Choroid plexus epithelial cell (primary cell): ENCODE measurements around the gene TEAD3.
A peak's percentile ranks its signal among the peaks of the same experiment; 100 is the strongest.

Source experiments
- DNase-seq: peaks from one replicate; pipeline ENCODE4 v3.0.0-alpha.2; 2010; ENCODE audit warnings: low read depth
- H3K4me3 ChIP-seq: 2 replicates; pipeline ENCODE4 v1.5.1; 2011; ENCODE audit warnings: low read depth, mild to moderate bottlenecking, control low read depth, low read length, moderate library complexity
- TF ChIP-seq, protein P1 (sequence below): conservative IDR thresholded peaks from 2 replicates; pipeline ENCODE4 v1.5.1; 2011; ENCODE audit warnings: low read depth, mild to moderate bottlenecking, control low read depth, inconsistent platforms, low read length, moderate library complexity

The TEAD3 gene

DNA sequence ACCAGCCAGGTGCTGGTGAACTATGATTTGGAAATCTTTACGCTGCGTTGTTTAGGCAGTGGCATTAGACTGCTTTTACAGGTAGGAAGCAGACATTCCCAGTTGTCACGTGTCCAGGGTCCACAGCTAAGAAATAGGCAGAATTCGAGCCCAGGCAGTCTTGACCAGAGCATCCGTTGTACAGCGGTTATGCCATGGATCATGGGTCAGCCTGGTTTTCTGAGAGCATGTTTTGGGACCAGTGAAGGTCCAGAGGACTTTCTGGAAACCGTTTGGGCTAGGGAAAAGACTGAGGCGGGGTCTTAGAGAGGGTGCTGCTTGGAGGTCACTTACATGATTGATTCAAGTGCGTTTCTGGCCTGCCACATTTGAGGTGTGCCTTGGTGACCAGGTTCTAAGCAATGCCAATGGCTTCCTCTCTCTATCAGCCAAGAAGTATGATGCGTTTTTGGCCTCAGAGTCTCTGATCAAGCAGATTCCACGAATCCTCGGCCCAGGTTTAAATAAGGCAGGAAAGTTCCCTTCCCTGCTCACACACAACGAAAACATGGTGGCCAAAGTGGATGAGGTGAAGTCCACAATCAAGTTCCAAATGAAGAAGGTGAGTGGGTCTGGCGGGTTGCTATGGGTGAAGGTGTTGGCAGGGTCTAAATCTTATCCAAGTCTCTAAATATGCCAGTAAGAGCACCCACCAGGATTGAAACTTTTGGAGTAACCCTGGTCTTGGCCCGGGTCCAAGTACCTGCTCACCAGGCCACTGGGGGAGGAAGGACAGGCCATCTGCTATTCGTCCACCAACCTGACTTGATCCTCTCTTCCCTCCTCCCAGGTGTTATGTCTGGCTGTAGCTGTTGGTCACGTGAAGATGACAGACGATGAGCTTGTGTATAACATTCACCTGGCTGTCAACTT is 26.9 kb downstream of the TEAD3 start:
- peak overlapping the region; percentile 99 for H3K4me3 ChIP-seq
- DNase-seq = no peak
- TF ChIP-seq, protein P1, sequence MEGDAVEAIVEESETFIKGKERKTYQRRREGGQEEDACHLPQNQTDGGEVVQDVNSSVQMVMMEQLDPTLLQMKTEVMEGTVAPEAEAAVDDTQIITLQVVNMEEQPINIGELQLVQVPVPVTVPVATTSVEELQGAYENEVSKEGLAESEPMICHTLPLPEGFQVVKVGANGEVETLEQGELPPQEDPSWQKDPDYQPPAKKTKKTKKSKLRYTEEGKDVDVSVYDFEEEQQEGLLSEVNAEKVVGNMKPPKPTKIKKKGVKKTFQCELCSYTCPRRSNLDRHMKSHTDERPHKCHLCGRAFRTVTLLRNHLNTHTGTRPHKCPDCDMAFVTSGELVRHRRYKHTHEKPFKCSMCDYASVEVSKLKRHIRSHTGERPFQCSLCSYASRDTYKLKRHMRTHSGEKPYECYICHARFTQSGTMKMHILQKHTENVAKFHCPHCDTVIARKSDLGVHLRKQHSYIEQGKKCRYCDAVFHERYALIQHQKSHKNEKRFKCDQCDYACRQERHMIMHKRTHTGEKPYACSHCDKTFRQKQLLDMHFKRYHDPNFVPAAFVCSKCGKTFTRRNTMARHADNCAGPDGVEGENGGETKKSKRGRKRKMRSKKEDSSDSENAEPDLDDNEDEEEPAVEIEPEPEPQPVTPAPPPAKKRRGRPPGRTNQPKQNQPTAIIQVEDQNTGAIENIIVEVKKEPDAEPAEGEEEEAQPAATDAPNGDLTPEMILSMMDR = no peak

DNA sequence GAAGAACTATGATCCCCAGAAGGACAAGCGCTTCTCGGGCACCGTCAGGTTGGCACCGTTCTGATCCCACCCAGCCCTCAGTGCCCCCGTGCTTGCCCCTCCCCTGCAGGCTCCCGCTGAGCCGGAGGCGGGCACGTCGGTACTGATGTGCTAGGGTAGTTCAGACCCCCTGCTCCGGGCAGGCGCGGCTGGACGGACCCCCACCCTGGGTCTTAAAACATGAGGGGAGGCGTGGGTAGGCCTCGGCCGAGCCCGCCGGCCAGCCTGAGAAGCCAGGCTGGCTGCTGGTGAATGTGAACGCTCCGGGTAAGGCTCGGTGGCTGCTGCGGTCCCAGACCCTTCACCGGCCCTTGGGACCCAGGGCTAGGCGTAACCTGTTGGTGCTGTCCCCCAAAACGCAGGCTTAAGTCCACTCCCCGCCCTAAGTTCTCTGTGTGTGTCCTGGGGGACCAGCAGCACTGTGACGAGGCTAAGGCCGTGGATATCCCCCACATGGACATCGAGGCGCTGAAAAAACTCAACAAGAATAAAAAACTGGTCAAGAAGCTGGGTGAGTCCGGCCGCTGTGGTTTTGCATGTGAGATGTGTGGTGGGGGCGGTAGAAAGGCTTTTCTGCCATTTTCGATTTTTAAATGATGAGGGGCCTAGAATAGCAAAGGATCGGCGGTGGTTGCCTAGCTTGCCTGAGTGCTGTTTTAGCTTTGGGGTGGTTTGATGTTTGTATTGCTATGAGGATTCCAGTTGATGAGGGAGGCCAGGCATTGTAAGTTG is 27.7 kb downstream of the TEAD3 start:
- H3K4me3 ChIP-seq = peak overlapping the region; percentile 99
- TF ChIP-seq, protein P1 = no peak
- no peak for DNase-seq

DNA sequence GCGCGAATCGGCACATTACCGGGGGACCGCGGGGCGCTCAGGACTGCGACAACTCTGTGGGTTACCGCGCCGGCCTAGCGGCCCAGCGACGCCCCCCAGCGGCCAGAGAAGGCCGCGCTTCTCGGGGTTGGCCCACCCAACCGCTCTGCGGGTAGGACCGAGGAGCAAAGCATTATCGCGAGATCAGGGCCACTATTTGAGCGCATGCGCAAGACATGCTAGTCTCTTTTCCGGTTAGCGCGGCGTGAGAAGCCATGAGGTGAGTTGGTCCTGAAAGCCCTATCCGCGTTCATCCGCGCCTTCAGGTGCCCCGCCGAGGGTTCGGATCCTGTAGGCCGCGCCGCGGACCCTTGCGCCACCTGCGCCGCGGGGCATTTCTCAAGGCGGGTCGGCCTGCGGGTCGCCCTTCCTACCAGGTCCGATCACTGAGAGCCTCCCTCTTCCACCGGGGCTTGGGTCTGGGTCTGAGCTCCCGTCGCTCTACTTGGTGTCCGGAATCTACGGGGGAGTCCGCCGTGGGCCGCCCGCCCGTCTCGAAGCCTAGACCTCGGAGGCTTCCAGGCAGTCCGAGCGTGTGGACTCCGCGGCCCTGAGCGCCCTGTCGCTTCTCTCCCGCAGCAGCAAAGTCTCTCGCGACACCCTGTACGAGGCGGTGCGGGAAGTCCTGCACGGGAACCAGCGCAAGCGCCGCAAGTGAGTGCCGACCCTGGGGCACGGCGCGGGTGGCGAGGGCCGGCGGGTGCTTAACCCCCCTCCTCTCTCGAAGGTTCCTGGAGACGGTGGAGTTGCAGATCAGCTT is 28.5 kb downstream of the TEAD3 start, which contains the start of gene RPL10A:
Gene RPL10A, plus strand, starts transcription at position 221 of the 799 bp plus-strand sequence. Its CDS starts 34 bp downstream, at position 255.
- TF ChIP-seq, protein P1 = peak; percentile 89
- peak within 1 kb of the TSS; percentile 99 for H3K4me3 ChIP-seq
- peak; percentile 98 for DNase-seq

DNA sequence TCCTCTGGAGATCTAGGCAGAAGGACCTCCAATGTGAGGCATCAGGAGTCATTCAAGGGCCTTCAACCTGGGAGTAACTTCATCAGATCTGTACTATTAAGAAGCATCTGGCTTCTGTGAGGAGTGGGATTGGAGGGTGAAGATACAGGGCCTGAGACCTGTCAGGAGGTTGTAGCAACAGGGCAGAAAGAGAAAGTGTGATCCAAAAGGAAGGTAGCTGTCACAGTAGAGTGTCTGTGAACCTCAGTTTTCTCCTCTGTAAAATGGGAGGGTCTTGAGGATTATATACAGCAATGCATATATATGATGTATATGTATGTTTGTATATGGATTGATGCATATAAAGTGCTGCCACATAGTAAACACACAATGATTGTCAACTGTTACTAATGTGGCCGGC is 31.2 kb downstream of the TEAD3 start:
- no peak for DNase-seq
- H3K4me3 ChIP-seq = no peak overlapping the region
- TF ChIP-seq, protein P1 = no peak

DNA sequence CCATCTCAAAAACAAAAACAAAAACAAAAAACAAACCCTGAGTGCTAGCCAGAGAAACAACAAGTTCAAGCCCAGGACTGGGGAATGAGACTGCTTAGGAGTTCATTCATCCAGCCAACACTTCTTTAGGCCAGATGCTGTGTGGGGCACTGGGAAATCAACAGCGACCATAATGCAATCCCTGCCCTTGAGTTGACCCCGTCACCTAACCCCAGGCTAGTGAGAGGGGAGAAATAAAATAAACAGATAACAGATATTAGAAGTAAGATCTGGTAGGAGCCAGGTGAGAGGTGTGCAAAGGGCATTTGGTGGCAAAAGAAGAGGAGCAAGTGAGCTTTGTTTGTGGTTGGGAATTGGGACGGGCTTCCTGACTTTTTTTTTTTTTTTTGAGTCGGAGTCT is 33.6 kb downstream of the TEAD3 start:
- DNase-seq = no peak
- TF ChIP-seq, protein P1 = no peak
- H3K4me3 ChIP-seq = no peak overlapping the region

DNA sequence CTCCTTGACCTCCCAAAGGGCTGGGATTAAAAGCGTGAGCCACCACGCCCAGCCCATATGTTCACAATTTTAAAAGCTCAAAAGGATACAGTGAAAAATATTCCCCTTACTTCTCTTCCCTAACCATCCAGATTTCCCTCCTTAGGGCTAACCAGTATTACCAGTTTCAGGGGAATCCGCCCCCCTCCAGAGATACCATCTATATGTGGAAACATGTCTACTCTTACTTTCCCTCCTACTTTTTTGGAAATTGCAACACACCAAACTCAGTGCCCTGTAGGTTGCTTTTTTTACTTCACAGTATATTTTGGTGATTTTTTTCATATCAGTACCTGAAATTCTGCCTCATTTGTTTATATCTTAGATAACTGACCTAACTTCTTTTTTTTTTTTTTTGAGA is 35.6 kb downstream of the TEAD3 start:
- DNase-seq = no peak
- H3K4me3 ChIP-seq = no peak overlapping the region
- TF ChIP-seq, protein P1 = no peak
